Muscle of arm (tissue), 12 donors: ENCODE measurements around the gene THAP11. TPM values are rescaled to one million over a fixed set of nuclear protein-coding genes. Genes with fewer than 3 reads are reported as not detected.
"Not testable (repeated sequence)": the region's sequence is repeated elsewhere in the genome, so short reads cannot be mapped to it uniquely, and the experiment has no call there.

ENCODE experiments used
- DNase-seq: peaks from one replicate; pipeline ENCODE4 v3.0.0-alpha.2; 2013
- polyA plus RNA-seq, 12 donors: library from polyadenylated mRNA; unstranded; fragments of 120-200 nt; gene quantifications; one replicate each; pipeline ENCODE4 v1.2.1, GENCODE V29; 2013; ENCODE audit not compliant: insufficient read length in 12 of 12

THAP11 gene
- polyA plus RNA-seq, 12 donors, result 11.8 to 25.6 (median 22.2) TPM; not detected in 1

DNA sequence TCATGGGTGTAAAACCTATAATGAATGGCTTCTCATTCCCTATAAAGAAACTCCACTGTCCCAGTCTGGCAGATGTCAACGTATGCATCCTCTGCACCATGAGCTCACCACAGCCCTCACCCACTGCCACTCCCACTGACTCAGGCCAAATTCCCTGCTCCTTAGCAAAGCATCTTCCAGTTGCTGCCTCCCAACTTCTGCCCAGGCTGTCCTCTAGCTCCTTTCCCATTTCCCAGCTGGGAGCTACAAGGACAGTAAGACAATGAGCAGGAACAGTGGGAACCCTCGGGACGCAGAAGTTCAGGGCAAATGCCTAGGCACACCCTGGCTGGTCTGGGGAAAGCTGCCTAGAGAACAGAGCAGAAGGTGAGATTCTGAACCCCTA lies 9.1 kb upstream of the THAP11 start:
- no peak for DNase-seq

DNA sequence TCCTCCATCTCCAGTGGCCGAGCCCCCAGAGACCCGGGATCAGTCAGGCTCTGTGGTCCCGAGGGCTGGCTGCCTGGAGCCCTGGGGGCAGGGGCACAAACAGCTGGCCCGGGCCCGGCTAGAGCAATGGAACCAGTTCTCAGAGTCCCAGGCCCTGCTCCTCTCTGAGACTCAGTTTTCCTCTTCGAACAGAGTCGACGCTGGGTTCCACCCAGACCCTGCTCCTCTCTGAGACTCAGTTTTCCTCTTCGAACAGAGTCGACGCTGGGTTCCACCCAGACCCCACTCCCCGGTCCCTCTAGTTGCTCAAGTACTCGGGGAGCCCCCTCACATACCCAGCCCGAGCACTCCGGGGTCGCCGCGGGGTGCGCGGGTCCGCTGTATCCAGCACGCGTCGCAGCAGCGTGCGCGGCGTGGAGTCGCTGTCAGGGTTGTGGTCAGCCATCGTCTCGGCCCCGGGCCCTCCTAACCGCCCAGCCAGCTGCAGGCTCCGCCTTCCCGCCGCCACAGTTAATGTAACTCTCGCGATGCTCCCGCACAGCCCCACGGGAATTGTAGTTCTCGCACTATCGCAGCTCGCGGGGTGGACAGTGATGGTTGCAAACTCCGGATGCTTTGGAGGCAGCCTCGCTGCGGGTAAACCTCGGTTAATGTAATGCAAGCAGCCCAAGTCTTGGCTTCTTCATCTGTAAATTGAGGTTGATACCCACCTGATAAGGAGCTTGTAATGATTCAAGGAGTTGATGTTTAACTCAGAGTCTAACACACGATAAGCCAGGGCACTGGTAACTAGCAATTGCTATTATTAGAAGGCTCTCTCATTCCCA lies 8.5 kb upstream of the THAP11 start:
- peak; percentile 97 for DNase-seq

DNA sequence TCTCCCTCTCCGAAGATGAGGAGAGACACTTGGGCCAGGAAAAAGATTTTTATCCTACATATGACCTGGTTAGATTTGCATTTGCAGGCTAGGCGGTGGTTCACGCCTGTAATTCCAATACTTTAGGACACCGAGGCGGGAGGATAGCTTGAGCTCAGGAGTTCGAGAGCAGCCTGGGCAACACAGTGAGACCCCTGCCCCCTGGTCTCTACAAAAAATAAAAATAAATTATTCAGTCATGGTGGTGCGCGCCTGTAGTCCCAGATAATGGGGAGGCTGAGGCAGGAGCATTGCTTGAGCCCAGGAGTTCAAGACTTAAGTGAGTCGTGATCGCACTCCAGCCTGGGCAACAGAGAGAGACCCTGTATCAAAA lies 7.9 kb upstream of the THAP11 start:
- no peak for DNase-seq

DNA sequence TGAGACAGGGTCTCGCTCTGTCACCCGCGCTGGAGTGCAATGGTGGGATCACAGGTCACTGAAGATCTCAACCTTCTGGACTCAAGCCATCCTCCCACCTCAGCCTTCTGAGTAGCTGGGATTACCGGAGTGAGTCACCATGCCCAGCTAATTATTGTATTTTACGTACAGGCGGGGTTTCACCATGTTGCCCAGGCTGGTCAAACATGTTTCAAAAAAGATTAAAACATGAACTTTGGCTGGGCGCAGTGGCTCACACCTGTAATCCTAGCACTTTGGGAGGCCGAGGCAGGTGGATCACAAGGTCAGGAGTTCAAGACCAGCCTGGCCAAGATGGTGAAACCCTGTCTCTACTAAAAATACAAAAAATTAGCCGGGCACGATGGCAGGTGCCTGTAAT lies 4.9 kb upstream of the THAP11 start:
- DNase-seq, result not testable (repeated sequence)

DNA sequence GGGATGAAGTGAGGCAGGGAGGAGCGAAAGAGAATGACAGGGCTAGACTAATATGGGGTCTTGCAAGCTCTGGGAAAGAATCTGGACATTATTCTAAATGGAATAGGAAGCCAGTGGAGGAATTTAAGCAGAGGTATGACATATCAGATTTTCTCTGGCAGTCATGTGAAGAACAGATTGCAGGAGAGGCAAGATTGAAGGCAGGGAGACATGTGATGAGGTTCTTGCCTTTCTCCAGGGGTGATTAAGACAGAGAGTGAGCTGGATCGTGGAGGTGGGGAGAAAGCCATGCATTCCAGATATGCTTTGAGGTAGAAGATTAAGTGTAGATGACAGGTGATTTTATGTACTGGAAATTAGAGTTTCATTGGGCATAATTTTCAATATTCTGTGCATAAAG lies 4.3 kb upstream of the THAP11 start:
- no peak for DNase-seq

DNA sequence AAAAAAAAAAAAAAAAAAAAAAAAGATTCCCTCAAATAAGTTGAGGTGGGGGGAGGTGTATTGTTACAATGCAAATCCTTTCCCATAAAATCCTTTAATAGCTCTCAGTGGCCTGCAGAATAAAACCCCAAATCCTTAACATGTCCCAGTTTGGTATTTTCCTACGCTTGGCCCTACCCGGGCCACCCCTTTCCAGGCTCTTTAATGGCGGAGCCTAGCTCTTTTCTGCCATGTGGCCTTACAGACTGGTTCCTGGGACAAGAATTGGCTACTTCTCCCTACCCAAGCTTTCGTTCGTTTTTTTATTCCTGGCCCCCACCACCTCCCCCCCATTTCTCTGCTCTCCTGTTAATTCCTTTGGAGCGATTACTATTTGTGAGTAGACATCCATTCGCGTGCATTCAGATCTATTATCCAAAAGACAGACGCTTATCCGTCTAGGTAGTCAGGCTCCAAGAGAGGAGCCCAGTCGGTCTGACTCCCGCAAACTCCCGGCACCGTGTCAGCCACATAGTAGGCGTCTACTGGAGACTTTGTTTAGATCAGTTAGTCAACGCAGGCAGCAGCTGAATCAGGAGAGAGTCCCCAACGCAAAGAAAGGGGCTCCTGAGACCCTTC lies 813 bp upstream of the THAP11 start:
- no peak for DNase-seq

DNA sequence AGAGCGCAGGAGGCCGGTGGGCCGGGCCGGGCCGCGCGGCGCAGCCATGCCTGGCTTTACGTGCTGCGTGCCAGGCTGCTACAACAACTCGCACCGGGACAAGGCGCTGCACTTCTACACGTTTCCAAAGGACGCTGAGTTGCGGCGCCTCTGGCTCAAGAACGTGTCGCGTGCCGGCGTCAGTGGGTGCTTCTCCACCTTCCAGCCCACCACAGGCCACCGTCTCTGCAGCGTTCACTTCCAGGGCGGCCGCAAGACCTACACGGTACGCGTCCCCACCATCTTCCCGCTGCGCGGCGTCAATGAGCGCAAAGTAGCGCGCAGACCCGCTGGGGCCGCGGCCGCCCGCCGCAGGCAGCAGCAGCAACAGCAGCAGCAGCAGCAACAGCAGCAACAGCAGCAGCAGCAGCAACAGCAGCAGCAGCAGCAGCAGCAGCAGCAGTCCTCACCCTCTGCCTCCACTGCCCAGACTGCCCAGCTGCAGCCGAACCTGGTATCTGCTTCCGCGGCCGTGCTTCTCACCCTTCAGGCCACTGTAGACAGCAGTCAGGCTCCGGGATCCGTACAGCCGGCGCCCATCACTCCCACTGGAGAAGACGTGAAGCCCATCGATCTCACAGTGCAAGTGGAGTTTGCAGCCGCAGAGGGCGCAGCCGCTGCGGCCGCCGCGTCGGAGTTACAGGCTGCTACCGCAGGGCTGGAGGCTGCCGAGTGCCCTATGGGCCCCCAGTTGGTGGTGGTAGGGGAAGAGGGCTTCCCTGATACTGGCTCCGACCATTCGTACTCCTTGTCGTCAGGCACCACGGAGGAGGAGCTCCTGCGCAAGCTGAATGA lies 606 bp downstream of the THAP11 start:
- peak; percentile 58 for DNase-seq

DNA sequence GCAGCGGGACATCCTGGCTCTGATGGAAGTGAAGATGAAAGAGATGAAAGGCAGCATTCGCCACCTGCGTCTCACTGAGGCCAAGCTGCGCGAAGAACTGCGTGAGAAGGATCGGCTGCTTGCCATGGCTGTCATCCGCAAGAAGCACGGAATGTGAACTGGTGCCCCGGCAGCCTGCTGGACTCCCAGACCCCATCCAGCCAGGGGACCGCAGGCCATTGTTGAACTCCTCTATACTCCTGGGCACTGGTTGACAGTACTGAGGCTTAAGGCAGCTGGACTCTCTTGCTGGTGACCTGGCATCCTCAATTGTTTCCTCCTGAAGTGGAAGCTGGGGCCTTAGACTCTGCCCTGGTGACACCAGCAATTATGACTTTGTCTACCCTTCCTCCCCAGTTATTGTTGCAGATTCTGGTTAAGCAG lies 1.2 kb downstream of the THAP11 start:
- no peak for DNase-seq

DNA sequence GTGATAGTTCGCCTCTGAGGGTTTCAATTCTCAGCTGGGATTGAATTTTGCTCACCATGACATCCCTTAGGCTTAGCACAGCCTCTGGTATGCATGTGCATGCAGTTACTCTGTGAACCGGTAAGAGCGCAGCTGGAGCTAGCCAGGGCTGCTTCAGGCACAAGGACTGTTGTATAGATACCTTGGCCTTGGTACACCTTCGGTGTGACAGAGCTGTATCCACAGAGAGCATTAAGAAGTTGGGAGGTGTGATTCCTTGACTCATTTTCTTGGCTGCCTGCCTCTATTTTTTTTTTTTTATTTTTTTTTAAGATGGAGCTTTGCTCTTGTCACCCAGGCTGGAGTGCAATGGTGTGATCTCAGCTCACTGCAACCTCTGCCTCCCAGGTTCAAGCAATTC lies 2.4 kb downstream of the THAP11 start:
- DNase-seq, result no peak

DNA sequence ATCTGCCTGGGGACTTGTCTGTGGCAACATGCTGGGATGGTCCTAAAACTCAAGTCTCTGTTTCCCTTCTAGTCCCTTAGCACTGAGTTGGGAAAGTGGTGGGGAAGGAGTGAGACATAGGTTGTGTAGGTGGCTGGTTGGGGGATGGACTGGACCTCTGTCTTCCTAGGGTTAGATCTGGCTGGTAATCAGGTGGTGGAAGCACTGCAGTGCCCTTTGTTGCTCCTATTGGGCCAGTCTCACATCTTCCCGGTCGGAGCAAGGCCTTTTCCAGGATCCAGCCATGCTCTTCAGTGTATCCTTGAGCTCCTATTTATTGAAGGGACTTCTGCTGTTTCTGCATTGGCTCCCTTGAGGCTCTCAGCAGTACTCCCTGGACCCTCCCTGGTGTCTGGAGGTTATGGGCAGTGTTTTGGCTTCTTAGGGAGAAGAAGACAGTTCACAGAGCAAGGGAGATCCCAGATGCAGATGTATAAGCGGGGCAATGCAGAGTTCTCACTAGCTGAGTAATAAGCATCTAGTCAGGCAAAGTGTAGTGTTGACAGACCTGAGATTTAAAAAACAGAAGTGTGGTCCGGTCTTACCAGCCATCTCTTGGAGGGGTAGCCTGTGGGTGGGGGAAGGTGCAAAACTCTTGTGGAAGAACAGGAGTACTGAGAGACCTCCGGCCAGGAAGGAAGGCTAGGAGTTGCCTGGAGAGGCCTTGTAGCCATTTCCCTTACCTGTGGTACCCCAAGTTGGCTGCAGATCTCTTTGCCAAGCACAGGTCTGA lies 3.4 kb downstream of the THAP11 start:
- DNase-seq, result no peak

DNA sequence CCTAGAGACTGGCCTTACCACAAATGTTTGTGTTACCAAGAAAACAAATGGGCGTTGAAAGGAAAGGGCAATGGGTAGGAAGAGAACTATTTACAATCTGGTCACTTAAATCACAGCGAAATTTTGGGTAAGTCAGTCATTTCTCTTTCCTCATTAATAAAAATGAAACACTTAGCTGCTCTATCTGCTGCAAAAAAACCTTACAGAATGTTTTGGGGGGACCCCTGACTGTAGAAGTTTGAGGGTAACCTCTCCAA lies 3.9 kb downstream of the THAP11 start:
- DNase-seq, result no peak

DNA sequence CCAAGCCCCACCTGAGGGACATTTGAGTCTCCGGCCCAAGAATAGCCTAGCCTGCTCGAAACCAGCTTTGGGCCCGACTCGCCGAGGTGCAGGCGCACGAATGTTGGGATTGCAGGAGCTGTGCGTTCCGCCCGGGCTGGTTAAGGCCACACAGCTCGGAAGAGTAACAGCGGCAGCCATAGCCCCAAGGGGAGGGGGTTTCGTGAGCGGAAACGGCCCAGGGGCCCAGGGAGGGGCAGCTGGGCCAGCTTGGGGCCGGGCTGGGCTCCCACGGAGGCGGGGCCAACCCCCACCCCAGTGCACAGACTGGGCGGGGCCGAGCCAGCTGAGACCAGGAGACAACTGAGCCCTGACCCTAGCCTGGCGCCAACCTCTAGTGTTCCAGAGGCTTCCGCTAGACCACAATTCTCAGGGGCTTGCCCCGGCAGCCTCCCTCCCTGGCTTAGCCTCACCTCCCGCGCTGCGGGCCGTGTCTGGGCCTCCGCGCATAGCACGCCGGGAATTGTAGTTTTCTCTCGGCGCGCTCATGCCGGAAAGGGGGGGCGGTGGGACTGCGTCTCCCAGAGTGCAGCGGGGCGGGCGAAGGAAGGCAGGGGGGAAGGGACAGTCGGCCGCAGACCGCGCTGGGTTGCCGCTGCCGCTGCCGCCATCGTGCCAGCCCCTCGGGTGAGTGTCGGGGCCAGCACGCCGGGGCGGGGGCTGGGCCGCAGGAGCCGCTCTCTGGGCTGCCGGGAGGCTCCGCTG lies 4.4 kb downstream of the THAP11 start, which contains the start of gene NUTF2:
Gene NUTF2, plus strand, starts transcription at position 614 of the 744 bp plus-strand sequence. CDS start 18,198 bp downstream, outside the sequence.
- peak; percentile 97 for DNase-seq

DNA sequence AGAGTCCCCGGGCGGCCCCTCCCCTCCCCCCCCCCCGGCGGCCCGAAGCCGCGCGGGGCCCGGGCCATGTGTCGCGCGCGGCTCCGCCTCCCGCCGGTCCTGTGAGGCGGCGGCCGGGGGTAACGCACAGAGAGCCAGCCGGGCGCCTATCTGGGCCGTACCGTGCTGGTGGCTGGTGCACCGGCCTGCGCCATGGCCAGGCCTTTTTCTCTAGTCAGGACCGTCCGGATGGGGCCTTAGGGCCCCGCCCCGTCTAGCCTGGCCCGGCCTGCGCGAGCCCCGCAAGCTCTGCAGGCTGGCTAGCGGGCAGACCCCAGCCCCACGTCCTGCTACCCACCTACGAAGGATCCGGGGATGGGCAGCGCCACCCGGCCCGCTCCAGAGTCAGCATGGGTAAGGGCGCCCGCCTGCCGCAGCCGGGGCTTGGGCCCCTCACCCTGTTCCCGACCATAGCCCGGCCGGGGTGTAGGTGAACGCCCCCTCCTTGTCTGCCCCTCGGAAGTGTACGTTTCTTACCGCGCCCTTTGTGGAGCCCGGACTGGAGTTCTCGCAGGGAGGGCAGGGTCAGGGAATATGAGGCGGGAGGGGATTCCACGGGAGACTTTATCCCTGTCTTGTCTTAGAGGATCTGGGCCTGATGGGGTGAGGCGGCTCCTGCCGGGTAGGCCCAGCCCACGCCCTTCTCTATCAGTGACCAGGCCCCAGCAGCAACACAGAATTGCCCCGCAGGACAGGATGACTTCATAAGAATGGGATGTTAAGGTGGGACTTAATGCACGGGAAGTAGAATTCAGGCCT lies 5.1 kb downstream of the THAP11 start, which contains the start of gene CENPT:
Gene CENPT, minus strand, starts transcription at position 630 of the 798 bp plus-strand sequence. CDS start 13,834 bp downstream, outside the sequence.
- no peak for DNase-seq

DNA sequence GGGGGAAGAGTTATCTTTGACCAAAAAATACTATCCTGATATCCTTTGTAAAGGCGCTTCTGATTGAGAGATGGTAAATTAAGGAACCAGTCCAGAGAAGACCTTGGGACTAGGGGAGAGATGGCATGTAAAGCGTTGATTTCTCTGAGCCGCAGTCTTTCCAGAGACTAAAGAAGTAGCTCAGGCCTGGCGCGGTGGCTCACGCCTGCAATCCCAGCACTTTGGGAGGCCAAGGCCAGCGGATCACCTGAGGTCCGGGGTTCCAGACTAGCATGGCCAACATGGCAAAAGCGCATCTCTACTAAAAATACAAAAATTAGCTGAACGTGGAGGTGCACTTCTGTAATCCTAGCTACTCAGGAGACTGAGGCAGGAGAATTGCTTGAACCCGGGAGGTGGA lies 6.0 kb downstream of the THAP11 start:
- DNase-seq, result no peak

DNA sequence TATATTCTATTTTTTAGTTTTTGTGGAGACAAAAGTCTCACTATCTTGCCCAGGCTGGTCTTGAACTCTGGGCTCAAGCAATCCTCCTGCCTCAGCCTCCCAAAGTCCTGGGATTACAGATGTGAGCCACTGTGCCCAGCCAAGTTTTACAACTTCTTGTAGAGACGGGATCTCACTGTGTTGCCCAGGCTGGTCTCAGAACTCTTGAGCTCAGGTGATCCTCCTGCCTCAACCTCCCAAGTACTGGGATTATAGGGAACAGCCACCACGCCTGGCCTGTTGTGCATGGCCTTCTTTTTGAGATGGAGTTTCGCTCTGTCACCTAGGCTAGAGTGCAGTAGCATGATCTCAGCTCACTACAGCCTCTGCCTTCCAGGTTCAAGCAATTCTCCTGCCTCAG lies 11.6 kb downstream of the THAP11 start:
- no peak for DNase-seq

DNA sequence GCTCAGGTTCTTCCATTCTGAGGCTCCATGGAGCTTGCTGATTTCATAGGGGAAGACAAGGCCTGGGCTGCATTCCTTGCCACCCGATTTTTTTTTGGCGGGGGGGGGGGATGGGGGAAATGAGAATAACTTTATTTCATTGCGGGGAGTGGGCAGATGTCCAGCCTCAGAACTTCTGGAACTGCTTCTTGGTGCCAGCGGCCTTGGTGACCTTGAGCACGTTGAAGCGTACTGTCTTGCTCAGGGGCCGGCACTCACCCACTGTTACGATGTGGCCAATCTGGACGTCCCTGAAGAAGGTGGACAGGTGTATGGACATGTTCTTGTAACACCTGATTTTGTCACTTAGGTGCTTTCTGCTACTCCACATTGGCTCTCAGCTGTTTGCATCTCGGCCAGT lies 13.7 kb downstream of the THAP11 start:
- DNase-seq, result no peak

DNA sequence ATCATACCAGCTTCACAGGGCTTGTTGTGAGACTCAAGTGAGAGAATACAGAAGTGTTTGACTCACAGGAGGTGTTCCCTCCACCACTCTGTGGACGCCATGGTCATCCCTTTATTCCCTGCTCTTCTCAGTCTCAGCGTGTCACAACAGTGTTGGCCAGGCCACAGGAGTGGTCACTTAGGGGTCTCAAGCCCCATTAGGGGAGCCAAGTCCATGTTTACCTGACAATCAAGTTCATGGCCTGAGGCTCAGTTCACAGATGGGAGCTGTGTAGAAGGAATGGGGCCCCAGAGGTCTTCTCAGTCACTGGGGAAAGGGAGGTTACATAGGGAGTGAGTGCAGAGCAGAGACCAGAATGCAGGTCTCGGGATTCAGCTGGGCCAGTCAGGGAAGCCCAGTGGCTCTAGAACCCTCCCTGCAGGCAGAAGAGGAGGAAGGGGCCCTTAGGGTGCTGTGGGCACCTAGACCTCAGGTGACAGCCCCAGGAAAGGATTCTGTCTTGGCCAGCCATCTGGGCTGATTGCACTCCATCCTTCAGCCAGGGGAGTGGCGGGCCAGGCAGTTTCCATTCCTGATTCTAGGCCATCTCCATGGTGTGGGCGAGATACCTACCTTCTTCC lies 14.9 kb downstream of the THAP11 start:
- no peak for DNase-seq

DNA sequence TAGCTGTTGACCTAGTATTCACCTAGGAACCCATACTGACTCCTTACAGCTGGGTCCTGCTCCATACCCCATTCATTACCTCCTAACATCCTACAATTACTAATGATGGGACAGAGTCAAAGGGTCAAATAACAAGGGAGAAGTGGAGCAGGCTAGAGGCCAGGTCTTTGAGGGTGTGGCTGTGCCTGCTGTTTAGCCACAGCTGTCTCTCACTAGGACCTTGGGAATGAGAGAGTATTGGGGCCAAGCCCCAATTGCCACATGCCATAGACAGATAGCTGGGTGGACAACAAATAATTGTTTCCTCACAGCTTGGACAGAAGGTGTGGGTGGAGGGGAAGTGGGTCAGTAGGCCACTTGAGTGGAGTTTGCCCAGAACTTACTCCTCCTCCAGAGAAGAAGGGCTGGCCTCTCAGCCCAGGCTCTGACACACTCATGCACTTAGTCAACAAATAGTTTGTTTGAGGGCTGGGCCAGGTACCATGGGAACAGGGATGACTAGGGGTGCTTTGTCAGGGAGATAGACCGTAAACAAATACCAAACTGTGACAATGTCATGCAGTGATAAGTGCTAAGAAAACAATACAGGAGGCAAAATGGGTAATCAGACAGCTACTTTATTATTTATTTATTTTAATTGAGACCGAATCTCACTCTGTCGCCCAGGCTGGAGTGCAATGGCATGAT lies 15.6 kb downstream of the THAP11 start:
- no peak for DNase-seq

DNA sequence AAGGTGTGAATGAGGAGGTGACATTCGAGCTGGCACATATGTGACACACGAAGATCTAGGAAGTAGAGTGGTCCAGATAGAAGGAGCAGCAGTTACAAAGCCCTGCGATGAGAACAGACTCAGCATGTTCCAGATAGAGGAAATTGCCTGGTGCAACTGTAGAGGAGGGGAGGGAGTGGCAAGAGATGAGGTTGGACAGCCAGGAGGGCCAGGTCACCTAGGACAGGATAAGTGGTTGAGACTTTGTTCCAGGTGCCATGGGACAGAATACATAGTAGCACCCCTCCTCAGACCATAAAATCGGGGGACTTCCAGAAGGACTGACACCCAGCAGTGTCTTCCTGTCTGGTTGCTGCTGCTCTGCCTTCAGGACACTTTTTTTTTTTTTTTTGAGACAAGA lies 16.4 kb downstream of the THAP11 start:
- no peak for DNase-seq
